ENCODE results near the gene GAP43. TPM values are rescaled to one million over a fixed set of nuclear protein-coding genes. Genes with fewer than 3 reads are reported as not detected.

The GAP43 gene
- not detected in 2 replicates for total RNA-seq

GRCh38 chr3:115623044-115623868, at the start of gene GAP43:
TSS of gene GAP43 (plus strand) at chr3:115623510. CDS start at chr3:115623690, 180 bp downstream.
- peak within 1 kb of the TSS; percentile 59 for H3K4me3 Mint-ChIP-seq
- POLR2A ChIA-PET, result no interaction called here
- ATAC-seq (ENCODE audit: low read depth) (no peak), DNase-seq (no peak)
- no peaks in the 10 kb centered on the region for H3K9me3 Mint-ChIP-seq
- H3K27me3 Mint-ChIP-seq, result peaks cover 27% of the 10 kb centered on the region
- no peaks in the 10 kb centered on the region for H3K36me3 Mint-ChIP-seq (ENCODE audit: low read depth)
- no peak for TF ChIP-seq CTCF (IDR thresholded peaks at IDR 0.05)
- no peak within 1 kb of the TSS for H3K27ac Mint-ChIP-seq
- intact Hi-C loops (cut with micrococcal nuclease), result no loop called here
- CTCF ChIA-PET, result no interaction called here
- H3K4me1 Mint-ChIP-seq, result peaks cover 11% of the 10 kb centered on the region

GRCh38 chr3:115576325-115576875, 46.9 kb upstream of the GAP43 start:
- H3K27ac Mint-ChIP-seq, result no peak overlapping the region
- ChIA-PET POLR2A (no interaction called here), CTCF (no interaction called here)
- peaks cover 10% of the 10 kb centered on the region for H3K27me3 Mint-ChIP-seq
- no peak overlapping the region for H3K4me3 Mint-ChIP-seq
- ATAC-seq (ENCODE audit: low read depth) (no peak), DNase-seq (no peak)
- no peaks in the 10 kb centered on the region for H3K36me3 Mint-ChIP-seq (ENCODE audit: low read depth)
- H3K9me3 Mint-ChIP-seq, result no peaks in the 10 kb centered on the region
- TF ChIP-seq CTCF (IDR thresholded peaks at IDR 0.05), result no peak
- intact Hi-C loops (cut with micrococcal nuclease), result no loop called here
- peaks cover 3% of the 10 kb centered on the region for H3K4me1 Mint-ChIP-seq

GRCh38 chr3:115577000-115577399, 46.3 kb upstream of the GAP43 start:
- Mint-ChIP-seq H3K27ac (no peak overlapping the region), H3K4me3 (no peak overlapping the region), H3K27me3 (peaks cover 10% of the 10 kb centered on the region), H3K9me3 (no peaks in the 10 kb centered on the region), H3K4me1 (peaks cover 2% of the 10 kb centered on the region), H3K36me3 (ENCODE audit: low read depth) (no peaks in the 10 kb centered on the region)
- POLR2A ChIA-PET, result no interaction called here
- no peak for ATAC-seq (ENCODE audit: low read depth)
- DNase-seq, result no peak
- CTCF ChIA-PET, result no interaction called here
- intact Hi-C loops (cut with micrococcal nuclease), result no loop called here
- no peak for TF ChIP-seq CTCF (IDR thresholded peaks at IDR 0.05)

GRCh38 chr3:115578331-115578730, 45.0 kb upstream of the GAP43 start:
- no peak for ATAC-seq (ENCODE audit: low read depth)

More at GRCh38 chr3:115578331-115578730, 45.0 kb upstream of the GAP43 start:
- no peak overlapping the region for H3K27ac Mint-ChIP-seq
- no peak overlapping the region for H3K4me3 Mint-ChIP-seq
- no peak for DNase-seq
- ChIA-PET CTCF (no interaction called here), POLR2A (no interaction called here)
- peaks cover 10% of the 10 kb centered on the region for H3K27me3 Mint-ChIP-seq
- no peak for TF ChIP-seq CTCF (IDR thresholded peaks at IDR 0.05)
- no peaks in the 10 kb centered on the region for H3K9me3 Mint-ChIP-seq
- no peaks in the 10 kb centered on the region for H3K4me1 Mint-ChIP-seq
- intact Hi-C loops (cut with micrococcal nuclease), result no loop called here
- H3K36me3 Mint-ChIP-seq (ENCODE audit: low read depth), result no peaks in the 10 kb centered on the region

Data from activated B cell treated with CpG ODN at 0.5 μM for 24 hours (primary cell).